HG03354 (cell line): Measurements from ENCODE around the gene PRKCE.

ENCODE experiments used
- ATAC-seq: cut with Tn5 transposase; IDR thresholded peaks from one replicate; pipeline ENCODE4 v1.9.1; 2021; ENCODE audit warnings: mild to moderate bottlenecking; ENCODE audit not compliant: unreplicated experiment, poor library complexity, severe bottlenecking

PRKCE gene

DNA sequence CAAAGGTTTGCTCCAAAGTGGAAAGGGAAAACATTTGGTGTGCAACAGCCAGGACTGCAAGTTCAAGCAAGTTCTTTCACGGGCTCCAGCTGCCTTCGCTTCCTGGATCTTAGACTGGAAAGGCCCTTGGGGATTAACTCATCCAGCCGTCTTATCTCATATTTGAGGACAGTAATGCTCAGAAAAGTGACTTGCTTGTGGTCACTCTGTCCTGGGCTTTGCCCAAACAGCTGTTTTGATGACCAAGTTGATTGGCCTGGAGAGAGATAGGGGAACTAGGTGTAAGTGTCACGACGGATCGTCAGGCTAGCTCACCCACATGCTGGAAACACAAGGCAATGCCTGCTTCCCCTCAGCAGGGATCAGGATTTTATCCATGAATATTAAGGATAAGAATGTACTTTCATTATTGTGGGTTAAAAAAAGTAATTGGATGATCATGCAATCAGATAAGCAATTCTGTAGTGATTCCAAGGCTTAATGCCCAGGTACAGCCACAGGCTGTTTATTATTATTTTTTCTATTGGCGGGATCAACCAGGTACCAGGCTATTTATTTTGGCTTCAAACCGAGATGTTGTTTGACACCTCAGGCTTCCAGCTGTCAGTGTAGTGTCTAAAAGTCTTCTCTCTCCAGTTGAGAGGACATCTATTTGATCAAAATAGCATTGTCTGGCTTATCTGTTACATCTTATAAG, 483.2 kb downstream of the PRKCE start:
- no peak for ATAC-seq

DNA sequence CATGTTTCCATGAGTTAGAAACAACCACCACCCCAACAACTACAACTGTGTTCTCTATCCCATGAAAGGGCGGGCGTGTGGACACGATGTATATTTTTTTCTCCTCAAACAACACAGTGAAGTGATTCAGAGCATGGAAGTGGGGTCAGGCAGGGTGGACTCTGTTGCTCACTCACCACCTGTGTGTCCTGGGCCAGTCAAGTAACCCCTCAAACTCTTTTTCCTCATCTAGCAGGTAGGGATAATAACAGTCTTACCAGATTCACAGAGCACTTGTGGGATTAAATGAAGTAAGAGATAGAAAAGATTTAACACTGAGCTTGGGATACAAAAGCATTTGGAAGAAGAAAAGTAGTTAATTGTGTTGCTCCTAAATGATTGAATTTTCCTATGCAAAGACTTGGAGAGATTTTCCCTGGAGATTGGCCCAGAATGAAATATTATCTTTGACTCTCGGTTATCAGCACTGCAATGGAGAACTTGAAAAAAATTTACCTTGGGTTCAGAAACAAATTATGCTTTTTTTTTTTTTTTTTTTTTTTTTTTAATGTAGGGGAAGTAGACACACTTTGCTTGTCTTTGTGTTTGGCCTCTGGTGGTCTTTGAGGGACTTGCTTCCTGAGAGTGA, 483.9 kb downstream of the PRKCE start:
- ATAC-seq: no peak

DNA sequence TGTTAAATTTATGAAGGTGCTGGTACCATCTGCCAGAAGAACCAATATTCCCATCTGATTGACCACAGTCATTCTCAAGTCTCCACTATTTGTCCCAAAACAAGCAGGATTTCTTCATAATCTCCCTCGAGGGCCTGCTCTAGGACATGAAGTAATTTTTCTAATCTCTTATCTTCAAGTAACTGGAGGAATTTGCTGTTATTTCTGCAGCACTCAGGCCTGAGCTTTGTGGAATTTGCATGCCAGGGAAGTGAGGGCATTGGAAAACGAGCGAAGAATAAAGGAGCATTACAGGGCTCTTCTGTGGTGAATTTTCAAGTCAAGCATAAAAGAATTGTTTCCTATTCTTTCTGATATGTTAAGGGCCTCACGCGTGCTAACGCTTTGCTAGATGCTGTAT, 484.5 kb downstream of the PRKCE start:
- no peak for ATAC-seq

DNA sequence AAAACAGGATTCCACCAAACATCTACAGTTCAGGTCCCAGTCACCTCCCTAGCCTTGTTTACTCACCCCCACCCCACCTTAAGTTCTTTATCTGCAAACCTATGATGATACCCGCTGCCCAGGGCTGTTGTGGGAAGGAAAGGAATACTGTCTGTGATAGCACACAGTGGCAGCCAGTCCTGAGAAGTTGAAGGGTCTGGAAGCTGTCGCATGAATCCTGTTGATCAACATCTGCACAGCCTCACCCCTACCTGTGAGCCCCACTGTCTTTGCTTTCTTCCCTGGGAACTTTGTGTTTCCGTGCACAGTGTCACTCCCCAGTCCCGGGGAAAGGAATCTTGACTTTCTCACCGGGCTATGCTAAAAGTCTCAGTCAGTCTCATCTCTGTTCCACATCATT, 485.0 kb downstream of the PRKCE start:
- no peak for ATAC-seq

DNA sequence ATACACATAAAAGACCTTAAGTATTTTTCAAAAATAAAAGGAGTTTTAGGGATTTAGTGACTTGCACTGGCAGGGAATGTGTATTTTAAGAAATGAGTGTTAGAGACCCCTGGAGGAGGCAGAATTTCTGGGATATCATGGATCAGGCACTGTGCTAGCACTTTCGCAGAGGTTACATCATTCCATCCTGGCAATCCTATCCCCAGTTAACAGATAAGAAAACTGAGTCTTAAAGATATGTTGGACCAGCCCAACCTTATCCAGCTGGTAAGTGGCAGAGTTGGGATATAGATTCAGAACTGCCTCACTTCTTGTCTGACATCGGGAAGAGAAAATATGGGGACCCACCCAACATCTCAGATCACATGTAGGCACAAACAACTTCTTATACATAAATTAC, 485.5 kb downstream of the PRKCE start:
- no peak for ATAC-seq

DNA sequence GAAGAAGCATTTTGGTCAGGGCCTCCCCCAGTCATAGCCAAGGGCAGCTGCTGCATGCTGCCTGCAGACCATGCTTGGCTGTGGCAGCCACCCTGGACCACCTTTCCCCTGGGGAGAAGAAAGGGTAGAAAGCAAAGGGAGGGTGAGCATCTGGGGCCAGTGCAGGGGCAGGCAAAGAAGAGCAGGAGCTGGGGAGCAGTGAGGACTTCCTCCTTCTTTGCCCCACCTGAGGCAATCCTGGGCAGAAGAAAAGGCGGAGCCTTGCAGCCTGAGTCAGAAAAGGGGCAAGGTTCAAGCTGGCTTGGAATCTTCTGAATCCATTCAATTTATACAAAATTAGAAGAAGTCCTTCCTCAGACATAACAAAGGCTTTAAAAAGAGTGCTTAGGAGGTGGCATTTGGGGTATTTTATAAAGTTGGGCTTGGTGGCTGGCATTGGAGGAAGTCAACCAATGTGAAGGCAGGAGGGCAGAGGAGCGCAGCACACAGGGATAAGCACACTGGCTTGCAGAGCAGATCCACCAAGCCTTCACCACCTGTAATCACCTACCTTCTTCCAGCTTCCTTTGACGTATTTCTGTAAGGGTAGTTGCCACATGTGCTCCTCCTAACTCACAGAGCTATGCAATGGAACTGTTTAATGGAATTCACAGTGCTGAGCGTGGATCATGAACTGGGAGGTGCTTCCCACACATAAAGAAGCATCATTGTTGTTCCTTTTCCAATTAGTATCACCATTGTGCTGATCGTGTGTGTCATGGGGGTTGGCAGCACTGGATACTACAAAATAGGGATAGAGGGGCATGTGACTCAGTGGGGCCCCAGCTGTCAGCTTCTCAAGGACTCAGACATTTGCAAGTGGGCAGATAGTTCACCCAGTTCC, 491.3 kb downstream of the PRKCE start:
- no peak for ATAC-seq

DNA sequence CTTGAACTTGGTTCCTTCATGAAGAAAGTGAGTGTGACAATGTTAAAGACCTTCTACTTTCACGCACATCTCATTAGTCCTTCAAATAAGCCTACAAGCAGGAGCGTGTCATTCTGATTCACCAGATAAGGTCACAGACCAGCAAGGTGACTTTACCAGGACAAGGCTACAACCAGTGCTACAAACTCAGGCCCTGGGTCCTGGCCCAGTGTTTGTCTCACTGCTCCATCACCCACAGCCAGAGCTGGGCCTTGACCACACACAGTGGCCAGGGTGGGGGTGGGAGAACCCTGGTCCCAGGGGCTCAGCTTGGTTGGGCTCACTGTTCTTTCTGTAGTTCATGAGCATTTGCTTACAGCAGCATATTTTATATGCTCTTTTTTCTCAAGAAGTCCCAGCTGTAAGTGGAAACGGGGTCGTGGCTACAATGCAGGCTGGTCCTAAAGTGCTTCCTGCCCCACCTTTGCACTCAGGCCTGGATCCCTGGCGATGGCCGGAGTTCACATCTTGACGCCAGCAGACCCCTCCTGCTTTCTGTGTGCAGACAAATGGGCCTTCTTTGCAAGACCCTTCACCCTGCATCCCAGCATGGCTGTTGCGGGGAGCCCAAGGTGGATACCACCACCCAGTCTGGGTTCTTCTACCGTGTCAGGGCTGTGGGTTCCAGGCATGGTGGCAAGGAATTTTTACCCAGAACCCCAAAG, 492.1 kb downstream of the PRKCE start:
- ATAC-seq: no peak

DNA sequence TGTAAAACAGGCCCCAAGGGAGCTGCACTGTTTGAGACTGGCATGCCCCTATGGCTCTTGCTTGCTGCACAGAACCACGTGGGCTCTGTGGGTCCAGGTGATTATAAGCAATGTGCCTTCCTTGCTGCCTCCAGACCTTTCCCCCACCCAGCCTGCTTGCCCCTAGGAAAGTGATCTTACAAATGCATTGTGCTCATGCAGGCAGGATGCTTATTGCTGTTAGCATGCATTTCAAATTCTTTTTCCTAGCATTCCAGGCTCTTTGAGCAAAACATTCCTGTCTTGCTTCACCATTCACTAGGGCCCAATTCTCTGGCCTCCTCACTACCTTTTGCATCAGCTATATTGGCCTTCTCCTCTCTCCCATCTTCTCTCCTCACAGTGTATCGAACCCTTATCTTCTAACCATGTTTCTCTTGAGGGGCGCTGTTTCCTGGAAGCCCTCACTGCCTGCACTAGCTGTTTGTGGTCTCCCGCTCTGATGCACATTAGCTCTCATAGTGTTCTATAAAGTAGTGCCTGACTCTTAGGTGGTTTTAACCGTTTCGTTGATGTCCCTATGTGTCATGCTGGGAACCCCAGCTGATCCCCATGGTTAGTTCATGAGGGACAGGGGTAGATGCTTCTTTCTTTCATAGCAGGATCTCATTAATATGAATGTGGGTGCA, 492.8 kb downstream of the PRKCE start:
- no peak for ATAC-seq

DNA sequence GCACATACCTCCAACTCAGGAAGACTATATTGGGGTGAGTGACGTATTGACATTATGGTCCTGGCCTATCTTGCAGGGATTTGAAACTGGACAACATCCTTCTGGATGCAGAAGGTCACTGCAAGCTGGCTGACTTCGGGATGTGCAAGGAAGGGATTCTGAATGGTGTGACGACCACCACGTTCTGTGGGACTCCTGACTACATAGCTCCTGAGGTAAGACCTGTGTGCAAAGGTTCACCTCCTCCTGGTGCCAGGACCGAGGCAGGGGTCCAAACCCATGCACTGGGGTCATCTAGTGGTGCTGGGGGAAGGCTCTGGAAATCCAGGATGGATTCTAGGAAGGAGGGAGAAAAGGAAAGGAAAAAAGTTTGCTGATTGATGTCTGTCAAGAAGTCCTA, 493.5 kb downstream of the PRKCE start:
- no peak for ATAC-seq

DNA sequence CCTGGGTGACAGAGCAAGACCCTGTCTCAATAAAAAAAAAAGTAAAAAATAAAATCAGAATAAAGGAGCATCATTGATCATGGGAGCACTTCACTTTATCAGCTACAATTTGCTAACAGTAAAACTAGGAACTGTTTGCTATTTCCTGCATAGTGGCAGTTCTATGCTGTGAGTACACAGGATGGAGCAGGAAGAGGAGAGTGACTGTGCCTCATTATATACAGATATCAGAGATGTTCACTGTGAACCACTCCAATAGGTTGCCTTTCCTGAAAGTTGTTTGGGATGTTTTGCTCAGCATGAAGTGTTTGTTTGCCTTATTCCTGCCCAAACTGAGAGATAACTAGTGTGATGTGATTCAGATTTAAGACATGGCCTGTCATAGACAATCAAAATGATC, 494.4 kb downstream of the PRKCE start:
- ATAC-seq: no peak

DNA sequence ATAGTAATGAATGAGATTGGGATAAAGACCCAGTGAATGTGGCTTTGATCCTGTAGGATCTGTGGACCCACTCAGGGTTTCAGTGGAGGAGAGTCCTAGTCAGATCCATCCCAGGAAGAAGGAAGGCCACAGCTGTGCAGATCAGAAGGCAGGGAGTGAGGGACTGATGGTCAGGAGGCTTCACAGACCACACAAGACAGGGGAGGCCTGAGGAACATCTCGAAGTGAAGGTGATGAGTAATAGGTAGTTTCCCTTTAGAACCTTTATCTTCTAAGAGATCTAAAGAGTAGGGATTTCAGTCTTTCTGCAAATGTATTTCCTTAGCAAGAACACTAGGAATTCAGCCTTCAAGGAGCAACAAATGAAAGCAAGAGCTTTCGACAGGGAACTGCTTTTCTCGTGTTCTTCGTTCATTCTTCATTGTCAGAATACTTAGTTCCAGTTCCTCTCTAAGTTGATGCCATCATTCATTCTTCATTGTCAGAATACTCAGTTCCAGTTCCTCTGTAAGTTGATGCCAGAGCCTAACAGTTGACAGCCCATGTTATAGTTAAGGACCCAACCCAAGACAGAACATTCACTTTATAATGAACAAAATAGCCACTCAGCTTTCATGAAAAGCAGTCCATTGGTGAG, 495.5 kb downstream of the PRKCE start:
- no peak for ATAC-seq

DNA sequence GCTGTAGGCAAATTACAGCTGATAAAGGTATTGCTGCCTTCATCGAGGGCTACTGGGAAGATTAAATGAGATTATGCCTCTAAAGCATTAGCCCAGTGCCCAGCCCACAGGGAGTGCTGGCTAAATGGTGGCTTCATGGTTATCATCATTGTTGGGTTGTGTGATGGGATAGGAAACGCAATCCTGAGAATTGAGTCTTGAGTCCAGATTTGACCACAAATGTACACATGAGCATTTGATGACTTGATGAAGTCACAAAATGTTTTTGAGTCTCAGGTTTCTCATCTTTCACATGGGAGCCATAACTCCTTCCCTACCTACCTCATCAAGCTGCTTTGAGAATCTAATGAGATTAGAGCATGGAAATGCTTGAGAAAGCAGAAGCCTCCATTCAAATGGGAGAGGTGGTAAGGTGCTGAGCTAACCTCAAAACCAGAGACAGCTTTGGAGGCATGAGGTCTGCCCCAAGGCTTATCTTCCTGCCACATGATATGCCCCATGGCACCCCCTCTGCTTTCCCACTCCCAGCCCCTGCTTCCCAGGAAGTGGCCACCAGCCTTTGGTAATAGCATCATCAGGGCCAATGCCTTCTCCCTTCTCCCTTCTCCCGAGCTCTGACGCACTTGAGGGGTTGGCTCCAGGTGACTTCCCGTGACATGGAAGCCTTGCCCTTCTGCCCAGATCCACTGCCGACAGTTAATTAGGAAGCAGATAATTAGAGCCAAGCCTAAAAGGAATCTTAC, 496.3 kb downstream of the PRKCE start:
- no peak for ATAC-seq

DNA sequence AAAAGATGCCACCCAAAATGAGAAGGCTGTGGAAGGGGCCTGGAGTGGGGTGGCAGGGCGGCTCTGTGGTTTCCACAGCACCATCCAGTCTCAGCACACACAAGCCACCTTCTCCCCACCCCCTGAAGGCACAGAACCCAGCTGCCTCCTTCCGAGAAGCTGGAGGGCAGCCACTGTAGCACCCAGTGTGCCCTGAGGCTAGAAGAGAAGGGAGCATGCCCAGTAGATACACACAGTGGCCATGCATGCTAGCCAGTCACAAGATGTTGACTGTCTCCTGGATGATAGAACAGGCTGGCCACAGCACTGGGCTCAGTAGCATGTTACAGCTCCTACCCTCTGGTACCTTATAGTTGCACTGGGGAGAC, 496.9 kb downstream of the PRKCE start:
- ATAC-seq: no peak

DNA sequence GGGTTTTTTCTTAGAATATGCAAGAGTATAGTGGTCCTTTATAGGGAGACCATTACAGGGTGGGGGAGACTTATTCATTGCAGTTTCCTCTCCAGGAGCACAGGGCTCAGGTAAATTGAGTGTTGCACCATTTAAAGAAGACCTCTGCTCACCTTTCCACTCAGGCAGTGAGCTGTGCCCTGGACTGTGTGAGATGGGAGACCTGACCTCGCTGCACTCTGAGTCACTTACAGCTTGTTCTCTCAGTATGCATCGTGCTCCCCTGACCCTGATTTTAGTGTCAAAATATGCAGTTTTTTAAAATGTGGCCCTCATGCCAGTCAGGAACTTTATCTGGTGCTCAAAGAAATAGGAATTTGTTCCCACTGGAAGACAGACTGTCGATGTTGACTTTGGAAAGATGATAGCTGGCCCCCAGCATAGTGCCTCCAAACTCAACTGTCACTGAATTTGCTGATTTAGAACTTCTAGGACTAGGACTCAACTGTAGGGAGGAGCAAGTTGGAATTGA, 499.0 kb downstream of the PRKCE start:
- ATAC-seq: no peak

DNA sequence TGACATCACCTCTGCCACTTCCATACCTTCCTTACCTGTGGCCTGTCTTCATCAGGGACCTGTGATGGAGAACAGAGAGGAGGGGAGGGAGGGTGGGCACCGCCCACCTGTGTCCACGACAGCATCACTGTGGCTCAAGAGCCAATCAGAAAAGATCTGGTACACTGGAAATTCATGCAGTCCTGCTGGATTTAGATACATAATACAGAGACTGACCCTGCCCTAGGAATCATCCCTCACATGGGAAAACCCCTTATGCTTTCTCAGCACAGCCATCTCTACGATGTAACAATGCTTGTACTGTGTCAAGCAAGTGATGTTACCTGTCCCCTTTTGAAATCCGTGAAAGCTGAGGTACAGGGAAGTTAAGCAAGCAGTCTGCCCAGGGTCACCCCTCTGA, 500.1 kb downstream of the PRKCE start:
- ATAC-seq: no peak

DNA sequence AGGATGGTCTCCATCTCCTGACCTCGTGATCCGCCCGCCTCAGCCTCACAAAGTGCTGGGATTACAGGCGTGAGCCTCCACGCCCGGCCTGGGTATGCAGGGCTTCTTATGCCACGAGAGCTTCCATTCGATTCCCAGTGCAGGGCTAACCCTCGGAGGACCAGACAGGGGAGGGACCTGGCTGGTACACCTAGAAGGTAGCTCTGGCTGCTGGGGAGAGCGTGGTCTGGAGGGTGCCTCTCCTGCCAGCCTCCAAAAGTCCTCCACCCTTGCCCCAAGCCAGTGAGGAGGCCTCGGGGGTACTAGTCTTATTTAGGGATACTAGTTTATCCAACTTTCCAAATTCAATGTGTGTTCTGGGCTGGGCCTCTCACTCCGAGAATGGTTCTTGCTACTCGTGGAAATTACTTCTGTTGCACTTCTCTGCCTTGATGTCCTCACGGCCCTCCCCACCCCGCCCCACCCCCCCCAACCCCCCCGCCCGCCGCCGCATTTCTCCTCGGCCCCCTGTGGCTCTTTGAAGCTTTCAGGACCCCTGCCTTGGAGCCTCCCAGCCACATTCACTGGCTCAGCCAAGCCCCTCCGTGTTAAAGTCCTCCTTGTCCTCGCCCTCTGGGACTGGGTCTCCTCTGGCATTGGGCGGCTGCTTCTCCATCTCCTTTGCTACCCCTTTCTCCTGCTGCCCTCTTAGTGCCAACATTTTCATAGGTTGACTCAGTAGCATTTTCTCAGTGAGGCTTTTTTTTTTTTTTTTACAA, 502.7 kb downstream of the PRKCE start:
- ATAC-seq: no peak

DNA sequence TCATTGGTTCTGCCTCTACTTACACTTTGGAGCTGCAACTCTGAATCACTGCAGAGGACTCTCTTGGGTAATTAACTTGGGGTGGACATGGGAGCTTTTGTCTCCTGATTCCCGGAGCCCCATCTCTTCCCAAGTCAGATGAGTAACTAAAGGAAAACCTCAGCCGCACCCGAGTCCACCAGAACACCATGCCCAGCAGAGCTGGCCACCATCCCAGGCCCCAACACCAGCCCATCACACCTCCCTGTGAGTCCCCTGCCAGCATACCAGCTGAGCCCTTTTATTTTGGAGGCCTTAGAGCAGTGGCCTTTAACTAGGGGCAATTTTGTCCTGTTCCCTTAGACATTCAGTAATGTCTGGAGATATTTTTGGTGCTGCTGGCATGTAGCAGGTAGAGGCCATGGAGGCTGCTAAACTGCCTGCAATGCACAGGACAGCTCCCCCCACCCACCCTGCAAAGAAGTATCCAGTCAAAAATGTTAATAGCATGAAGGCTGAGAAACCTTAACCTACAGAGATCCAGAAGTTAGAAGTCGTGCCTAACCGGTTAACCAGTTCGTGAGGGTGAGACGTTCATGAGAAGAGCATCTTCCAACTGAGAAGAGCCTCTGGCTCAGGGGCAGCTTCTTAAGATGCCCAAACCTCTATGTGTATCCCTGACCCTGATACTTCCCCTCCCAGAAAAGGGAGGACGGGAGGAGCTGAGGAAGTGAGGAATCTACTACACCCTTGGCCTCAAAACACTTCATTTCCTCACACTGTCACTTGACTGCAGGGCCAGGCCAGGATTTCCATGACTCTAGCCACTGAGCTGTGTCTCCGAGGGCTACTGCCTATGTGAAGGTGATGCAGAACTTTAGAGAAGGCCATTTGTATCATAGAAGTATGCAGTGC, 505.8 kb downstream of the PRKCE start:
- no peak for ATAC-seq
